Limb (tissue), 2 donors: ENCODE measurements around the gene ECT2L.

ENCODE experiments used
- DNase-seq, 2 donors: peaks; one replicate each; pipeline ENCODE4 v3.0.0-alpha.2; 2016; ENCODE audit errors: extremely low spot score in 2 of 2

Gene ECT2L

GRCh38 chr6:138857775-138858174 lies 61.9 kb downstream of the ECT2L start:
- DNase-seq: no peak

GRCh38 chr6:138862456-138862855 lies 66.6 kb downstream of the ECT2L start:
- DNase-seq: peak in 1 of 2 donors; percentile 34

- no peak for DNase-seq
Observed at GRCh38 chr6:138863321-138863720, 67.4 kb downstream of the ECT2L start.

GRCh38 chr6:138864343-138864890 lies 68.5 kb downstream of the ECT2L start:
- DNase-seq: no peak

- no peak for DNase-seq
Observed at GRCh38 chr6:138865480-138866109, 69.7 kb downstream of the ECT2L start.

- DNase-seq: no peak
Observed at GRCh38 chr6:138868181-138868580, 72.3 kb downstream of the ECT2L start.

GRCh38 chr6:138869398-138869797 lies 73.5 kb downstream of the ECT2L start:
- peak in 1 of 2 donors; percentile 32 for DNase-seq

- no peak for DNase-seq
Observed at GRCh38 chr6:138873191-138873590, 77.3 kb downstream of the ECT2L start.

GRCh38 chr6:138882369-138883017 lies 86.6 kb downstream of the ECT2L start:
- DNase-seq: no peak

- no peak for DNase-seq
Observed at GRCh38 chr6:138885156-138885819, 89.4 kb downstream of the ECT2L start.

- no peak for DNase-seq
Observed at GRCh38 chr6:138891255-138891986, 95.5 kb downstream of the ECT2L start.

GRCh38 chr6:138896104-138896756 lies 100.3 kb downstream of the ECT2L start:
- DNase-seq: no peak

GRCh38 chr6:138897031-138897430 lies 101.1 kb downstream of the ECT2L start:
- DNase-seq: no peak

- DNase-seq: no peak
Observed at GRCh38 chr6:138907167-138907566, 111.3 kb downstream of the ECT2L start.

GRCh38 chr6:138909511-138909910 lies 113.6 kb downstream of the ECT2L start:
- no peak for DNase-seq

- no peak for DNase-seq
Observed at GRCh38 chr6:138909975-138910374, 114.1 kb downstream of the ECT2L start.

- no peak for DNase-seq
Observed at GRCh38 chr6:138912308-138912707, 116.4 kb downstream of the ECT2L start.

- no peak for DNase-seq
Observed at GRCh38 chr6:138914701-138915100, 118.8 kb downstream of the ECT2L start.

GRCh38 chr6:138920906-138921305 lies 125.0 kb downstream of the ECT2L start:
- DNase-seq: no peak

GRCh38 chr6:138923561-138923960 lies 127.7 kb downstream of the ECT2L start:
- DNase-seq: no peak

GRCh38 chr6:138925806-138926205 lies 129.9 kb downstream of the ECT2L start:
- DNase-seq: no peak
